ENCODE results near the gene GID8.

DNA sequence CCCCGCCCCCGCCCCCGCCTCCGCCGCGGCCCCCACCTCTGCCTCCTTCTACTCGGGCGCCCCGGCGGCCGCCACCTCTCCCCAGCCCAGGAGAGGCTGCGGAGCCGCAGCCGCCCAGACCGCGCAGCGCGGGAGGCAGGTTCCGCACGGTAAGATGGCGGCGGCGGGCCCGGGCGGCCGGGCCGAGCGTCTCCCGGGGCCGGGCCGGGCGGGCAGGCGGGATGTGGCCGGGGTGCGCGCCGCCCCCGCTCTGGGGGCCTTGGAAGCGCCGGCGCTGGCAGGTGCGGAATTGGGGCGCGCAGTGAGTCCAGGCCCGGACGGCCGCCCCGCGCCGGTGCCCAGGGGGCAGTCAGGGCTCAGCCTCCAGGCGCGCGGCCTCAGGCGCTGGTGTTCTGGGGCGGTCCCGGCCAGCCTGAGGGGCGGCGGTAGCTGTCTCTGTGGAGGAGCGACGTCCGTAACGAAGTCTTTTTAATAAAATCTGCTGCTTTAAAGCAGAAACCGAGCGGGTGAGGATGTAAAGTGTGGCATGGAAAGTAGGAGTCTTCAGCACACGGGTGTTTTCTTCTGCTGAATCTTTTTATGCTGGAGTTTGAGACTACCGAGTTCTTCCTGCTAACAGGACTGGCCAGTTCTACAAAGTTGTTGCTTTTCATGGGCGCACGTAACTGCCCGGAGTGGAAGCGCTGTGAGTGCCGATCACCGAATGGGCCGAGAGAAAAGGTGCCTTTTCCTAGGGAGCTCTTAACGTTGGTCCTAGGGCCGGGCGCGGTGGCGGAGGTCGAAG, at the start of gene GID8:
- TF ChIP-seq TAF1 (IDR thresholded peaks at IDR 0.05; ENCODE audit: borderline replicate concordance, insufficient read depth, low read length) (no peak), POLR2AphosphoS5 (IDR thresholded peaks at IDR 0.05; ENCODE audit: low read depth, low read length) (no peak; the same call in 1 of the 2 replicates), FOXP2 (optimal IDR thresholded peaks at IDR 0.05; ENCODE audit: borderline replicate concordance, extremely low read depth, extremely low read length, insufficient read depth) (no peak)
- TF ChIP-seq, protein P1, sequence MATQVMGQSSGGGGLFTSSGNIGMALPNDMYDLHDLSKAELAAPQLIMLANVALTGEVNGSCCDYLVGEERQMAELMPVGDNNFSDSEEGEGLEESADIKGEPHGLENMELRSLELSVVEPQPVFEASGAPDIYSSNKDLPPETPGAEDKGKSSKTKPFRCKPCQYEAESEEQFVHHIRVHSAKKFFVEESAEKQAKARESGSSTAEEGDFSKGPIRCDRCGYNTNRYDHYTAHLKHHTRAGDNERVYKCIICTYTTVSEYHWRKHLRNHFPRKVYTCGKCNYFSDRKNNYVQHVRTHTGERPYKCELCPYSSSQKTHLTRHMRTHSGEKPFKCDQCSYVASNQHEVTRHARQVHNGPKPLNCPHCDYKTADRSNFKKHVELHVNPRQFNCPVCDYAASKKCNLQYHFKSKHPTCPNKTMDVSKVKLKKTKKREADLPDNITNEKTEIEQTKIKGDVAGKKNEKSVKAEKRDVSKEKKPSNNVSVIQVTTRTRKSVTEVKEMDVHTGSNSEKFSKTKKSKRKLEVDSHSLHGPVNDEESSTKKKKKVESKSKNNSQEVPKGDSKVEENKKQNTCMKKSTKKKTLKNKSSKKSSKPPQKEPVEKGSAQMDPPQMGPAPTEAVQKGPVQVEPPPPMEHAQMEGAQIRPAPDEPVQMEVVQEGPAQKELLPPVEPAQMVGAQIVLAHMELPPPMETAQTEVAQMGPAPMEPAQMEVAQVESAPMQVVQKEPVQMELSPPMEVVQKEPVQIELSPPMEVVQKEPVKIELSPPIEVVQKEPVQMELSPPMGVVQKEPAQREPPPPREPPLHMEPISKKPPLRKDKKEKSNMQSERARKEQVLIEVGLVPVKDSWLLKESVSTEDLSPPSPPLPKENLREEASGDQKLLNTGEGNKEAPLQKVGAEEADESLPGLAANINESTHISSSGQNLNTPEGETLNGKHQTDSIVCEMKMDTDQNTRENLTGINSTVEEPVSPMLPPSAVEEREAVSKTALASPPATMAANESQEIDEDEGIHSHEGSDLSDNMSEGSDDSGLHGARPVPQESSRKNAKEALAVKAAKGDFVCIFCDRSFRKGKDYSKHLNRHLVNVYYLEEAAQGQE (IDR thresholded peaks at IDR 0.05; ENCODE audit: insufficient read depth in 1 of 2, low read depth in 2 of 2, low read length in 2 of 2), result no peak
